HepG2 (cell line): ENCODE results near the gene TMEM132E.

Experiments
- ARNT2 ChIP-seq: sonication (generic); formaldehyde crosslinking; IDR thresholded peaks from 2 replicates; pipeline ENCODE4 v1.8.0; 2022; ENCODE audit warnings: mild to moderate bottlenecking, low read depth, missing genetic modification reagents, moderate library complexity
- KAT7 ChIP-seq: IDR thresholded peaks from 2 replicates; pipeline ENCODE4 v1.6.1; 2018; ENCODE audit warnings: borderline replicate concordance, missing compliant biosample characterization
- MAX ChIP-seq: IDR thresholded peaks from 2 replicates; pipeline ENCODE4 v1.6.1; 2012; ENCODE audit warnings: inconsistent platforms
- MYNN ChIP-seq: sonication (generic); formaldehyde crosslinking; IDR thresholded peaks from 2 replicates; pipeline ENCODE4 v1.4.0; 2020; ENCODE audit warnings: mild to moderate bottlenecking, low read depth, missing genetic modification reagents
- NONO ChIP-seq, 2 experiments: fragments of 450-650 bp in 1 of 2; sonication (generic) in 1 of 2; formaldehyde crosslinking in 1 of 2; IDR thresholded peaks in 1 of 2; conservative IDR thresholded peaks in 1 of 2; 2 replicates each; pipeline versions ENCODE4 v1.6.1 to v1.8.0; 2017 to 2022; ENCODE audit warnings: mild to moderate bottlenecking in 1 of 2, missing genetic modification reagents in 1 of 2, moderate library complexity in 1 of 2
- PHF8 ChIP-seq: sonication (generic); formaldehyde crosslinking; IDR thresholded peaks from 2 replicates; pipeline ENCODE4 v1.5.0; 2020; ENCODE audit warnings: missing genetic modification reagents
- SNRNP70 ChIP-seq: fragments of 200-400 bp; formaldehyde crosslinking; IDR thresholded peaks from 2 replicates; pipeline ENCODE4 v1.6.1; 2017; ENCODE audit warnings: mild to moderate bottlenecking, low read depth, low read length, moderate library complexity
- TFDP1 ChIP-seq: IDR thresholded peaks from 2 replicates; pipeline ENCODE4 v1.6.1; 2016; ENCODE audit warnings: missing compliant biosample characterization, missing genetic modification reagents, borderline replicate concordance
- ZNF720 ChIP-seq: sonication (generic); formaldehyde crosslinking; IDR thresholded peaks from 2 replicates; pipeline ENCODE4 v1.4.0; 2020; ENCODE audit warnings: missing genetic modification reagents
- ZZZ3 ChIP-seq: sonication (generic); formaldehyde crosslinking; IDR thresholded peaks from 2 replicates; pipeline ENCODE4 v1.4.0; 2020; ENCODE audit warnings: missing genetic modification reagents, mild to moderate bottlenecking, borderline replicate concordance
- TF ChIP-seq, protein P1 (sequence below): sonication (generic); formaldehyde crosslinking; IDR thresholded peaks from 2 replicates; pipeline ENCODE4 v1.5.0; 2020; ENCODE audit warnings: mild to moderate bottlenecking, missing genetic modification reagents, moderate library complexity

DNA sequence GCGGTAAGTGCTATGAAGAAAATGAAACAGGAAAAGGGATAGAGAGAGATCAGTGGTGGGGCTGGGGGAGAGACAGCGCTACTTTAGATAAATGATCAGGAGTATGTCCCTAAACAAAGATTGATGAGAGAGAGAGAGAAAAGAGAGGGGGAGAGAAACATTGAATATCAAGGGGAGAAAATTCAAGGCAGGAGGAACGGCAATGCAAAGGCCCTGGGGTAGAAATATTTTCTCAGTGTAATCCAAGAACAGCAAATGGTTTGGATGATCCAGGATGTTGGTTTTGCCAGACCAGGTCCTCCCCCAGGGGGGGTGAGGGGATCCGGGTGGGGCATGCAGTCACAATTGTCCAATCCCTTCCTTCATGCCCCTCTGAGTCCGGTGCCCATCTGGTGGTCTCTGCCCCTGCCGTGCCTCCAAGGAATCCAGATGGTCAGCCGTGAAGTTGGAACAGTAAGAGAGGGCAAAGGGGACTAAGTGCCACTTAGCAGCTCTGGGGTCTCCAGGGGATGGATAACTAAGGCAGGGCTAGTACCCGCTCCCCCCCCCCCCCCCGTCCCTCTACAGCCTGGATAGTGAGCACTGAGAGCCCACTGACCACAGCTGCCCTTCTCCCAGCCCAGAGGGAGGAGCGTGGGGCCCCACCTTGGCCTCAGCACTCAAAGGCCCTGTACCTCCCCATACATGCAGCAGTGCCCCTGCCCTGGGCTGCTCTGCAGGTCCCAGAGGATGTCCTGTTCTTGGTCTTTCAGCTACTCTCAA lies 43.7 kb downstream of the TMEM132E start:
- TF ChIP-seq ZZZ3 (CRISPR knock-in tag) = no peak
- TF ChIP-seq ARNT2 (CRISPR knock-in tag) = no peak
- no peak for TF ChIP-seq MYNN
- TF ChIP-seq, protein P1, sequence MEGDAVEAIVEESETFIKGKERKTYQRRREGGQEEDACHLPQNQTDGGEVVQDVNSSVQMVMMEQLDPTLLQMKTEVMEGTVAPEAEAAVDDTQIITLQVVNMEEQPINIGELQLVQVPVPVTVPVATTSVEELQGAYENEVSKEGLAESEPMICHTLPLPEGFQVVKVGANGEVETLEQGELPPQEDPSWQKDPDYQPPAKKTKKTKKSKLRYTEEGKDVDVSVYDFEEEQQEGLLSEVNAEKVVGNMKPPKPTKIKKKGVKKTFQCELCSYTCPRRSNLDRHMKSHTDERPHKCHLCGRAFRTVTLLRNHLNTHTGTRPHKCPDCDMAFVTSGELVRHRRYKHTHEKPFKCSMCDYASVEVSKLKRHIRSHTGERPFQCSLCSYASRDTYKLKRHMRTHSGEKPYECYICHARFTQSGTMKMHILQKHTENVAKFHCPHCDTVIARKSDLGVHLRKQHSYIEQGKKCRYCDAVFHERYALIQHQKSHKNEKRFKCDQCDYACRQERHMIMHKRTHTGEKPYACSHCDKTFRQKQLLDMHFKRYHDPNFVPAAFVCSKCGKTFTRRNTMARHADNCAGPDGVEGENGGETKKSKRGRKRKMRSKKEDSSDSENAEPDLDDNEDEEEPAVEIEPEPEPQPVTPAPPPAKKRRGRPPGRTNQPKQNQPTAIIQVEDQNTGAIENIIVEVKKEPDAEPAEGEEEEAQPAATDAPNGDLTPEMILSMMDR (CRISPR knock-in tag) = no peak
- TF ChIP-seq ZNF720 (CRISPR knock-in tag) = no peak
- TF ChIP-seq TFDP1 (CRISPR knock-in tag) = no peak
- TF ChIP-seq MAX = no peak
- TF ChIP-seq PHF8 (CRISPR knock-in tag) = no peak
- no peak for TF ChIP-seq KAT7
- TF ChIP-seq NONO (IDR thresholded peaks at IDR 0.05) = no peak
- TF ChIP-seq NONO (CRISPR knock-in tag; conservative IDR thresholded peaks at IDR 0.05) = no peak
- TF ChIP-seq SNRNP70 = no peak
